Activated CD4-positive, alpha-beta memory T cell treated with anti-CD3 and anti-CD28 coated beads, Interleukin-2, amount 10 ng/mL, durations not matched to agents 7 days and 5 days (primary cell): ENCODE measurements around the gene CD5L. TPM values are rescaled to one million over a fixed set of nuclear protein-coding genes. Genes with fewer than 3 reads are reported as not detected.

ENCODE experiments used
- CTCF ChIA-PET: fragments of 350-600 bp; sonication (Branson Sonifier 250); formaldehyde crosslinking; loops from one replicate; lab custom pipeline; 2021; ENCODE audit warnings: antibody characterized with exemption, inconsistent platforms; lab: Charles Lee
- POLR2A ChIA-PET: fragments of 350-600 bp; sonication (Branson Sonifier 250); formaldehyde crosslinking; loops from one replicate; lab custom pipeline; 2021; ENCODE audit warnings: antibody characterized with exemption; lab: Charles Lee
- DNase-seq: peaks from one replicate; pipeline ENCODE4 v3.0.0-alpha.2; 2020
- H3K27ac Mint-ChIP-seq: one replicate; pipeline ENCODE4 v1.8.0; 2021; ENCODE audit warnings: mild to moderate bottlenecking, mixed read lengths
- H3K27me3 Mint-ChIP-seq: one replicate; pipeline ENCODE4 v1.8.0; 2021; ENCODE audit warnings: mixed read lengths
- H3K36me3 Mint-ChIP-seq: one replicate; pipeline ENCODE4 v1.8.0; 2021; ENCODE audit warnings: low read depth, mixed read lengths
- H3K4me1 Mint-ChIP-seq: one replicate; pipeline ENCODE4 v1.8.0; 2021; ENCODE audit warnings: mixed read lengths
- H3K4me3 Mint-ChIP-seq: one replicate; pipeline ENCODE4 v1.8.0; 2021; ENCODE audit warnings: mild to moderate bottlenecking, mixed read lengths
- H3K9me3 Mint-ChIP-seq: one replicate; pipeline ENCODE4 v1.8.0; 2021; ENCODE audit warnings: mixed read lengths
- total RNA-seq, 2 experiments: library from RNA; stranded (reverse); gene quantifications; one replicate each; pipeline ENCODE4 v1.2.3, GENCODE V29; 2021

CD5L gene
- total RNA-seq, 2 experiments from 2014 or later: not detected

GRCh38 chr1:157785248-157785647, 56.4 kb downstream of the CD5L start:
- ChIA-PET CTCF (no interaction called here), POLR2A (no interaction called here)
- H3K36me3 Mint-ChIP-seq: no peaks in the 10 kb centered on the region
- H3K9me3 Mint-ChIP-seq: no peaks in the 10 kb centered on the region
- H3K27me3 Mint-ChIP-seq: peaks cover 1% of the 10 kb centered on the region
- H3K27ac Mint-ChIP-seq: no peak overlapping the region
- DNase-seq: no peak
- peaks cover 2% of the 10 kb centered on the region for H3K4me1 Mint-ChIP-seq
- H3K4me3 Mint-ChIP-seq: no peak overlapping the region

GRCh38 chr1:157784801-157785200, 56.8 kb downstream of the CD5L start:
- H3K4me1 Mint-ChIP-seq: peaks cover 2% of the 10 kb centered on the region
- CTCF ChIA-PET: no interaction called here
- H3K4me3 Mint-ChIP-seq: no peak overlapping the region
- POLR2A ChIA-PET: no interaction called here
- H3K9me3 Mint-ChIP-seq: no peaks in the 10 kb centered on the region
- no peaks in the 10 kb centered on the region for H3K36me3 Mint-ChIP-seq
- H3K27ac Mint-ChIP-seq: no peak overlapping the region
- peaks cover 1% of the 10 kb centered on the region for H3K27me3 Mint-ChIP-seq
- no peak for DNase-seq

GRCh38 chr1:157782931-157783330, 58.7 kb downstream of the CD5L start:
- H3K4me3 Mint-ChIP-seq: no peak overlapping the region
- DNase-seq: no peak

GRCh38 chr1:157781048-157781447, 60.6 kb downstream of the CD5L start:
- Mint-ChIP-seq H3K36me3 (no peaks in the 10 kb centered on the region), H3K4me3 (no peak overlapping the region), H3K9me3 (no peaks in the 10 kb centered on the region), H3K4me1 (peaks cover 2% of the 10 kb centered on the region), H3K27ac (no peak overlapping the region), H3K27me3 (no peaks in the 10 kb centered on the region)
- ChIA-PET CTCF (no interaction called here), POLR2A (no interaction called here)
- DNase-seq: no peak

More at GRCh38 chr1:157782931-157783330, 58.7 kb downstream of the CD5L start:
- ChIA-PET POLR2A (no interaction called here), CTCF (no interaction called here)
- H3K36me3 Mint-ChIP-seq: no peaks in the 10 kb centered on the region
- H3K4me1 Mint-ChIP-seq: peaks cover 2% of the 10 kb centered on the region
- no peak overlapping the region for H3K27ac Mint-ChIP-seq
- H3K9me3 Mint-ChIP-seq: no peaks in the 10 kb centered on the region
- no peaks in the 10 kb centered on the region for H3K27me3 Mint-ChIP-seq

Other genes starting within 250 kb of the CD5L start
- gene FCRL4, start 243.7 kb downstream of the CD5L start, total RNA-seq: not detected
- gene FCRL3, start 141.0 kb downstream of the CD5L start, total RNA-seq: under 1 TPM; 0.15 to 0.73 TPM
- gene FCRL2, start 64.7 kb downstream of the CD5L start, total RNA-seq: not detected
- not detected for gene FCRL1, start 21.7 kb downstream of the CD5L start, total RNA-seq
- not detected for gene KIRREL1, start 151.8 kb upstream of the CD5L start, total RNA-seq